Right forelimb (tissue), 1 donor: ENCODE measurements around the gene PAX4.
"Not testable (repeated sequence)": the region's sequence is repeated elsewhere in the genome, so short reads cannot be mapped to it uniquely, and the experiment has no call there.

Source experiments
- DNase-seq: peaks from one replicate; pipeline ENCODE4 v3.0.0-alpha.2; 2018

Gene PAX4

DNA sequence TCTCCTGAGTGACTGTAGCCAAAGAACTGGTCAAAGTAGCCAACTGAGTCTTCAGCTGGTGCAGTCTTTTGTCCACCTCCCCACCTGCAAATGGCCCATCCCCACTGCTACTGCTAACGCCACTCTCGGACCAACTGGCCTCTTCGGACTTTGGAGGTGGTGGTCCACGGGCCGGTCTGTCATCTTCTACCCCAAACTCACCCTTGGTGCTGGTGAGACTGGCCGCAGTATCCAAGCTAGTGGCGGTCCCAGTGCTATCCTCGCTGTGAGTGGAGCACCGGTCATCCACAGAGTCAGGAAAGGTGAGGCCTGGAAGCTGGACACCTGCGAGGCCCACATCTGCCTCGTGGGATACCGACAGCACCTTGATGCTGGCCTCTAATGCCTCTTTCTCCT lies 33.3 kb downstream of the PAX4 start:
- no peak for DNase-seq

DNA sequence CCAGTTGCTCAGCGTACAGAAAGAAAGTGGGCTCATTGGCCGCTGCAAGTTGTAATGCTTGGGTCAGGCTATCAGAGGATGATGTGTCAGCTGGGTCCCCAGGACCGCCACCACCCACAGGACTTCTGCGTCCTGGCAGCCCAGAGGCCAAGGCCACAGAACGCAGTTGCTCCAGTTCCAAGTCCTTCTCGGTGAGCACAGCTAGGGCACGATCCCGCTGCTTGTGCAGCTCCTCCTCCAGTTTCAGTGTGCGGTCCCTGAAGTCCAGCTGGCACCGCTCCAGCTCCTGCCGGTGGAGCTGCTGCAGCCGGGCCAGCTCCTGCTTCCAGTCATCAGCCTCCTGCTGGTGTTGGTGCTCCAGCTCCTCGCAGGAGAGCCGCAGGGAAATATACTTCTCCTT lies 35.6 kb downstream of the PAX4 start:
- DNase-seq = no peak

DNA sequence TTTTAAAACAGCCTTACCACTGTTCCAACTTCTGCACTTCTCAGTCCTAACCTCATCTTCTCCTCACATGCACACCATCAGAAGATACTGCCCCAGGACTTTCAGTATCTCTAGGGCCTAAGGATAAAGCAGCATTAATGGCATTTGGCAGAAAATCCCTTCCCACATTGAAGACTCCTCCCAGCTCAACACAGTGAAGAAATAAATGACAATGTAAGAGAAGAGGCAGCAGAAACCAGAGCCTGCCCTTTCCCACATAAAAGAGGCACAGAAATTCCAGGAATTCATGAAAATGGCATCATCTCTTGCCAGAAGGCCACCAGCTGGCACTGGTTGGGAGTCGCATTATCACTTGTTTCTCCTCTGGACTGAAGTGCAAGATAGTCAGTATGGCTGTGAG lies 36.2 kb downstream of the PAX4 start:
- no peak for DNase-seq

DNA sequence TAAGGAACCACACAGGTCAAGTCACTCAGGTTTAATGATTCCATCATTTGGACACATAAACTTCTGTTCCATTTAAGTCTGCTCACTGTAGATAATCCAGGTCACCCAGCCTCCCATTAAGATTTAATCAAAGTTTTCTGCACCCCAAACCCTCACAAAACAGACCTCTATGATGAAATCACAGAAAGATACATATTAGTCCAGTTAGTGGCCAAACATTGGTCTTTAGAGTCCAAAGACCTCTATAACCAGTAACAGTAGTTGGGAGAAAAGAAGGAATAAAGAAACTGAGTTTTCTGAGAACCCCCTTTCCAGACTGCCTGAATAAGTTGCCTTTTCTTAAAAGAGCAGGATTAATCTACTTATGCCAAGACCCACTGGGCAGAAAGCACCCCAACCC lies 37.3 kb downstream of the PAX4 start:
- no peak for DNase-seq

DNA sequence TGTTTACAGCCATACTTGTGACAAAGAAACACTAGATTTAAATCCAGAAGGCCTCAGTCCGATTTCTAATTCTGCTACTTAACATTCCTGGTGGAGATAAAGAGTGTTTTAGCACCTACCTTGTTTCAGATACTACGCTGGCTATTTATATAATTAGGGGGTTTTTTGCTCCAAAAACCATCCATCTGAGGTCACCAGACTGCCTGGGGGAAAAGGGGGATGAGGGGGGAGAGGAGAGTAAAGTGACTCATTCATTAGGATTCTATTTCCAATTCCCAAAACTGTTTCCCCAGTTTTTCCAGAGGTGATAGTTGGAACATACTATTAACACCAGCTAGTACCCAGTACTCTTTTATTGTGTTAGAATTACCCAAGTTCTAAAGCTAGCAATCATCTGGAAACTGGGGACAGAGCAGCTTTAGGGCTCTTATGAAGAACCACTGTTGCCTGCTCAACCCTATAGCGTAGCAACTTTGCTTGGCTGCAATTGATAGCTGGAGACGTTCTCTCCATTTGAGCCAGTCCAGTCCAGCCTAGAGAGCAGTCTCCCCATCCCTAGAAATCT lies 39.1 kb downstream of the PAX4 start:
- DNase-seq = no peak

DNA sequence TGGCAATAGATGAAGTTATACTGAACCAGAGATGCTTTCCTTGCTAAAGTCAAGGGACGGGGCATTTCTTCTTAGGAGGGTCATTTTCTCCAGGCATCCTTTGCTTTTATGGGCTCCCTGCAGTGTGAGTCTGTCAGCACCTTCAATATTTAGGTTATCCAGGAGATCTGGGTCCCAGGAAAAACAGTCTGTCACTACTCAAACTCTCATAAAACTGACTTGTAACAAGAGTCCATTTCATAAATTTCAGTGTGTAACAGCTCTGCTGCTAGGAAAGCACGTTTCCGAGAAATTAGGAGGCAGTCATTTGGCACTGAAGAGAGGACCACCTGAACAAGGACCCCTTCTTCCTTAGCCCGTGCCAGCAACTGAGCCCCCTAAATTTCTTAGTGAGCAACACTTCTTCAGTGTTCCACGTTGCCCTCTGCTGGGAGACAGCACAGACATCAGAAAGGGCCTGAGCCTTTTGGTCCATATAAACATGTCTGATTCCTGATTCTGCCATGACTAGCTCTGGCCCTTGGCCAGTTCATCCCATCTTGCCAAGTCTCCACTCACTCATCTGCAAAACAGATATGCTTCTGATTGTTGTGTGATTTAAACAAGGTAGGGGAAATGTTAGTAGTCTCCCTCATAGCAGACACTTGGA lies 39.8 kb downstream of the PAX4 start:
- no peak for DNase-seq

DNA sequence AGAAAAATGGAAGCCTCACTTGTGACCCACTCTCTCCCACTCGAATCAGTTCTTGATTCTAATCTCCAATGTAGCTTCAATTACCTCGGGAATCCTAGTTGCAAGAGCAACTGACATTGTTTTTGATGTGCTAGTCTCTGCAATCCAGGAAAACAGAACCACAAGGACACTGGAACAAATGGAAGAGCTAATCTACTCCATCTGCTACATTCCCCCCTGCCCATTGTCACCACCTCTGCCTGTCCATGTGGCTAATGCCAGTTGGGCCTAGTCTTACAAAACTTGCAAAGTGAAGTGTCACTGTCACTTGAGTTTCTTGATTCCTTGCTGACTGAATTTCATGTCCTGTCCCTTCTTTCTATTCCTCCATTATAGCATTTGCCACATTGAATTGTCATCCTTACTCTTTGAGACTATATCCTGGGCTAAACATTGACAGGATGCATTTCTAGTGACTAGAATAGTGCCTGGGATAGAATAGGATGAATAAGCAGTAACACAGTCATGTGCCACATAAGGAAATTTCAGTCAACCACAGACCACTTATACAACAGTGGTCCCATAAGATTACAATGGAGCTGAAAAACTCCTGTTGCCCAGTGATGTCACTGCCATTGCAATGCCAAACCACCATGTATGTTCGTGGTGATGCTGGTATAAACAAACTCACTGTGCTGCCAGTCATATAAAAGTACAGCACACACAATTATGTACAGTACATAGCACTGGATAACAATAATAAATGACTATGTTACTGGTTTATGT lies 46.0 kb downstream of the PAX4 start:
- no peak for DNase-seq

DNA sequence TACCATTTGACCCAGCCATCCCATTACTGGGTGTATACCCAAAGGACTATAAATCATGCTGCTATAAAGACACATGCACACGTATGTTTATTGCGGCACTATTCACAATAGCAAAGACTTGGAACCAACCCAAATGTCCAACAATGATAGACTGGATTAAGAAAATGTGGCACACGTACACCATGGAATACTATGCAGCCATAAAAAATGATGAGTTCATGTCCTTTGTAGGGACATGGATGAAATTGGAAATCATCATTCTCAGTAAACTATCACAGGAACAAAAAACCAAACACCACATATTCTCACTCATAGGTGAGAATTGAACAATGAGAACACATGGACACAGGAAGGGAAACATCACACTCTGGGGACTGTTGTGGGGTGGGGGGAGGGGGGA lies 49.9 kb downstream of the PAX4 start:
- DNase-seq = not testable (repeated sequence)

DNA sequence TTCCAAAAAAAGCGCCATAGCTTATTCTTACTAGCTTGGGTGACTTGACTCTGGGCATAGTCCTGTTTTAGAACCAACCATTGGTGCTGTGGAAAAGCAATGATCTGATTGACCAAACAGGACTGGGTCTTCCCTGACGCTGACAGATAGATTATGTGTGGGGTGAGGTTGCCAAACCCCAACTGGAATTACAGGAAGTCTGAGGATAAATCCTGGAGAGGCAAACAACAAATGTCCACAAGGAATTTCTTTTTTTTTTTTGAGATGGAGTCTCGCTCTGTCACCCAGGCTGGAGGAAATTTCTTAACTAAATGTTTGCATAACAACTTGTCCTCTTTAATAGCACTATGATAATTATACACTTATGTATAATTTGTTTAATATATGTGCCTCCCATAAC lies 51.7 kb downstream of the PAX4 start:
- DNase-seq = no peak
